SK-N-DZ (cell line): ENCODE results near the gene PRRX1.

Source experiments
- DNase-seq: peaks from one replicate; pipeline ENCODE4 v3.0.0-alpha.2; 2015; ENCODE audit warnings: low spot score

PRRX1 gene

GRCh38 chr1:170691258-170691657, 27.3 kb downstream of the PRRX1 start:
- DNase-seq, result no peak

DNA sequence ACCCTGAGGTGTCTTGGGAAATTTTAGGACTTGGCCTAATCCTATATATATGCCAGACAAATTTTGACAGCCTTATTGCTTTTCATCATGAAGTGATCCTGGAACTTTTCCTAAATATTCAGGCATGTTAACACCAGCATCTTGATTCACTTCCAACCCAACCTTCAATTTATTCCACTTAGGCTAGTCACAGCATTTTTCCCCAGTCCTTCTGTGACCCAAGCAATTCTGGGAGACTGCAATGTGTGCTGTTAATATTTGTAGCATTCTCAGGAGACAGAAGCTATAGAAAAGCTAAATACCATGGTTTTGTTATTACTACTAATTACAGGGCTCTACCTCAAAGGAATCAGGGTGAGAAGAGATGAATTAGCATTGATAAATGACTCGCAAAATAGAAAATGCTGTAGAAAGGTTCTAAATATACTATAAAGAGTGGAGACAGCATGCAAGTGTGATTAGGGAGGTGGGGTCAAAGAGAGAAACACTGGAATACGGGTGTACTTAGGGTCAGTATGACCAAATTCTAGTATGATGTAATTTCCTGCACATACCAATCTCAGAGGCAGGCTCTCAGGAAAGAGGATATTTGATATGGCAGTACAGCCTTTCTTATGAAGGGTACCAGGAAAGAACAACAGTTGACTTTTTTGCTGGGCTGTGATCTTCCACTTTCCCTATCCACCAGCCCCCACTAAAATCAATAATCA, 29.1 kb downstream of the PRRX1 start:
- DNase-seq, result no peak

GRCh38 chr1:170694172-170694926, 30.4 kb downstream of the PRRX1 start:
- DNase-seq, result no peak

GRCh38 chr1:170695955-170696590, 32.1 kb downstream of the PRRX1 start:
- DNase-seq, result no peak

- no peak for DNase-seq
Measured at GRCh38 chr1:170696591-170697290, 32.8 kb downstream of the PRRX1 start.

GRCh38 chr1:170697316-170697715, 33.4 kb downstream of the PRRX1 start:
- DNase-seq, result no peak

DNA sequence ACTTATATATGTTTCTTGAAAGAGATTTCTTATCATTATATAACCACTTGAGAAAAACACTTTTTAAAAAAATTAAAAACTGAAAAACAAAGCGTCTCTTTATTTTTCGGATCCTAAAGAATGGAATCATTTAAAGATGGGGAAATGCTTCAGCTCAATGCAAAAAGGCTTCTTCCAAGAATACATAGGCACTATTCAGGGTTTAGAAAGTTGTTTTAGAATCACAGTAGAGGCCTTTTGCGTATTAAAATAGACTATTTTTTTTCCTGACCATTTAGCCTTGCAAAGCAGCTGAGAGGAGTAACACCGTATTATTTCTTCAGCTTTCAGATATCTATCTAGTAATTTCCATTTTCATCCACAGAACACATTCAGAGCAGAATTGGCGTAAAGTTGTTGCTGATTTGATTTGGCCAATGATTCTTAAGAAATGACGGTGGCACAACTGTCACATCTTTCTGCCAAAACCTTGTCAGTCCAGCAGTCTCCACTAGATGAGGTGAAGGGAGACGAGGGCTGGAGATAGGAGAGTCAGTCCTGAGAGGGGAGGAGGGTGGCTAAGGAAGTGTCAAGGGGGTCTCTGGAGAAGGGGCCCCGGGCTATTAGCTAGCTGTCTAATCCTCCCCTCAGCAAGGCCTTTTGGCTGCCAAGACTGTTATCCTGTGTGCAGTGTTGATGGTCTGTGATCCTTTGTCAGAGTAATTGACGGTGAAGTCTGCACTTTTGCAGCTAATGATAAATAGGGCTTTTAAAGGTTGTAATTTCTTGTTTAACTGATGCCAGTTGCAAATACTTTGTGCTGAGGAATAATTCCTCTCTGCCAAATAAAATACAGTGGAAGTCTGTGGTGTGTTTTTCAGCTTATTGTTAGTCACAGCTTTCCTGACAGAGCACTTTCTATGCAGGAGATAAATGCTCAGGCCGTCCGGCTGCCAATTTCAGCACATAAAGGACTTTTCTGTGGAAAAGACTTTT, 34.7 kb downstream of the PRRX1 start:
- DNase-seq, result no peak

- no peak for DNase-seq
Measured at GRCh38 chr1:170699696-170700095, 35.8 kb downstream of the PRRX1 start.

DNA sequence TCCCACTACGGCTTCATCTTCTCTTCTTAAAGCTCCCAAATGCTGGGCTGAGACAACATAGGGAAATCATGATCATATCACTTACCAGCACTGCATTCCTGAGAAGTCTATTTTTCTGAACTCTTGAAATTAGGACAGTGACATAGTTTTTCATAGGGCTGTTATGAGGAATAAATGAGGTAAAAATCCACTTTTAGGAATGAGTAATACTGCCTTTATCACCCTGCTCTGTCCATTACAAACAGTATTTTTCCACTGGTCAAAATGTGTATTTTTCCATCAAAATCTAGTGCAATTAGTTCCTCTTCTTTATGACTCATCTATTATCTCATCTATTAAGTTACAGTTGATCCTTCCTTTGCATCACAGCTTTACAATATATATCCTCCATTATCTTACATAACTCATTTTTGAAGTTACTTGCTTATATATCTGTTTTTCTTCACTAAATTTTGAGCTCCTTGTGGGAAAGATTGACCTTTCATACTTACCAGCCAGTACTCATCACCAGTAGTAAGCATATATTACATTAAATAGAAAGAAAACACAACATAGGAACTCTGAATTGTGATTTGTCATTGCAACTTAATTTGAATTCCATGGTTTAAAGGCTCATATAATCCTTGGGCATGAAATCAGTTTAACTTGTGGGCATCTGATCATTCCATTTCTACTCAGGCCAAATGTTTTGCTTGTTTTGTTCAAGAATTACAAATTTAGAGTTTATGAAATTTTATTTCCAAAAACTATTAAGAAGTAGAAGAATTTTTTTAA, 37.1 kb downstream of the PRRX1 start:
- no peak for DNase-seq

- no peak for DNase-seq
Measured at GRCh38 chr1:170701962-170702361, 38.0 kb downstream of the PRRX1 start.

DNA sequence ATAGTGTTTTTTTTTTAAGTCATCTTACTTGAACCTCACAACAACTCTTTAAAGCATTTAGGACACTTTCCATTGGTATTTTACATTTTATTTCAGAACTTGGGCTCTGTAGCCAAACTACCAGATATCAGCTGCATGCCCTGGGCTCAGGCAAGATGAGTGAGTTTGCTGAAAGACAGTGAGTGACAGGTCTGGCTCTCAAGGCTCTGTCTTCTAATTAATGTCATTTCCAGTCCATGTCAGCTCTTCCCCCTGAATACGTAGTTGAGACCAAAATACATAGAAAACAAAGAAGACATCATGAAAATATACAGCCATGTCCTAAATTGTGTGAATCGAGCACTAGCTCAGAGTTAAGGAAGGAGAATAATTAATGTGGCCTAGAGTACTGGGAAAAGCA, 39.7 kb downstream of the PRRX1 start:
- no peak for DNase-seq

DNA sequence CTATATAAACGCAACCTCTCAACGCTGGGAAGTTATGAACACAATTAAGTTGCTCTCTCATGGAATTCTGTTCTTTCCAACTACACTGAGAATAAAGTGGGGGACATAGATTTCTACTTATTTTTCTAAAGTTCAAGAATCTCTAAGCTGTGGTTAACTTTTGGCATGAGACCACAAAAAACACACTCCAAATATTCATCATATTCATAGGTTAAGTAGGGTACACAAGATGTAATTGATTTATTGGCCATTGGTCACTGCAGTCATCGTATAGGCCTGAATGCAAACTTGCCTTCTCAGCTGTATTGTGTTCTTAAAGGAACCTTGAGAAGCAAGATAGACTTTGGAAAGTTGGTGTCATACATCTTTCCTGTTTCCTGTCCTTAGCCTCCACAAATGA, 40.3 kb downstream of the PRRX1 start:
- no peak for DNase-seq

DNA sequence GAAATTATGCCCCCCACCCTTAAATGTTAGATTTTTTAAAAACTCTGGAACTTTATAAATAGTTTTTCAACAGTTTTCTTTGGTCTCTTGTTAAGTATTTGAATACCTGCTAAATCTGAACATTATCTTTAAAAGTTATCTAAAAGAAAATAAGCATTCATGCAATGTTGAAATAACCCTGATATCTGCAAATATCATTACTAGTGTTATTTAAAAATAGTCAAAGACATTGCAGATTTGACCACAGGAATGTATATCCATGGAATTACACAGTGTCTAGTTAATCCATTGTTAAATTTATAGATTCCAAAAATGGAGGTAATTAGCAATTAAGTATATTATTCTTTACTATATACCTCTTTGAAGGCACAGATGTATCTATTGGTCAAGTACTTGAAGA, 42.0 kb downstream of the PRRX1 start:
- DNase-seq, result no peak

DNA sequence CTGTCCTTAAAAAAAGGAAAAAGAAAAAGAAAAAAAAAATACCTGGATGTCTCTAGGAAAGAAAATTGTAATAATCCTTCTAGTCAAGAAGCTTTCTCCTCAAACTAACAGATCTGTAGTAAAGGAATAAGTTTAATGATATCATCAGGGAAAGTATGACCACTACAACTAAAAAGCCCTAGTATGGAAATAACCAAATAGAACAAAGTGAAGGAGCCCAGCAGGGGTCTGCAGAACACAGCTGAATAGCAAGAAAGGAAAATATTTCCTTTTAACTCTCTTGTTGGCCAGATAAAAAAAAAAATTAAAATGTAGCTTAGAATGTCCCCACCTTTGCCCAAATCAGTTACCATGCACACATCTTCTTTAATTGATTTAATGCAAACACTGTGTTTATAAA, 43.2 kb downstream of the PRRX1 start:
- no peak for DNase-seq

DNA sequence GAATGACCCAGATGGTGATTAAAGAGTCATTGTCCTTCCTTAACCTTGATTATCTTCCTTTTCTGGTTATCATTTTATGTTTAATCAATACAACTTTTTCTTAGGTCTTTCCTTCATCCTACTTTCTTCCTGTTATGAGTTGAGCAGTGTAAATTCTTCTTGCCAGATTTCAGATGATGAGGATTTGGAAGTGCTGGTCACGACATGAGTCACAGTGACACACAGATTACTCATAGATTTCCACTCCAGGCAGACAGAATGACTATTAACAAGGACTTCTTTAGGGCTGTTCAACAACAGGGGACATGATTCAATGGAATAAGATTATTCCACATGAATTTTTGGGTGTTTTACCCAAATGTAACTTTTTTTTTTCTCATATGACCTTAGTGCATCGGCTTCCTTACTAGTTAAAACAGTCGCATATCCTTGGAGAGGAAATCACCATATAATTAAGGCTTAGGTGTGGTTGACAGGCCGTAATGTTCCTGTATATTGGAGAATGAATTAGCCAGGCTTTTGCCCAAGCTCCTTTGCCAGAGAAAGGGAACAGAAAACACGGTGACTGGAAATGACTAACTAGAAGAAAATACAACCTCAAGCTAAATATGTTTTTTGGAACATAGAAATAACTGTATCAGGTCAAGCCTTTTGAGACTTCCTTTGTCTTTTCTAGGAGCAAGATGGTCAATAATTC, 44.2 kb downstream of the PRRX1 start:
- DNase-seq, result no peak

DNA sequence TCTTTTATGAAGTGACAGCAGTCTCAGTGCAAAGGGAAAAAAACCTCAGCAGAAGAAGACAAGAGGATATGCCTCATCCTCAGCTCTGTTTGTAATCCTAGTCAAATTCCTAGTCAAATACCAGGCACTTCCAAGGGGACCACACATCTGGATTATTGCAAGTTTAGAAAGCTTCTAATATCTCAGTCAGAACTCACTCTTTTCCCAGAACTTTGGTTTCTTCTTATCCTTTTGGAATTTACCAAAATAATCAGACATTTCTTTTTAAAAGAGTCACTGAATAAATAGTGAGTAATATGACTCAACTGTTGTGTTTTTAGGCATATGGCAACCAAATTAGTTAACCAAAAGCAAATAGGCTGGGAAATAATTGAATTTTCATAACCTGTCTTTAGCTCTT, 47.8 kb downstream of the PRRX1 start:
- DNase-seq, result no peak

GRCh38 chr1:170714163-170714562, 50.2 kb downstream of the PRRX1 start:
- DNase-seq, result no peak

DNA sequence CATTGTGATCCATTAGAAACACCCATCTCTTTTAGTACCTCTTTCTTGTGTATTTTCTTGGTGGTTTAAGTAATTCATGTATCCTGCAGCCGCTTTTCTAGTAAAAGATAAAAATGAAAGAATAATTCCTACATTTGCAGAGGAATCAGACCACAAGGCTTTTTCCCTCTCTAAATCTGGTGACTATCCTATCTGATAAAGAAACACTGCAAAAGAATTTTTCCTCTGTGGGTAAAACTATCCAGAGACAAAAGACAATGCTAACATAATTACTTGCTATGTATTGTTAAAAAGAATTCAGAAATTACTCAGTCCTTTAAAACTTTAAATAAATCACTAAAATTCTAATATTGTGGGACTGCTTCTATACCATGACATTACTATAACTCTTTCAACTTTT, 51.0 kb downstream of the PRRX1 start:
- DNase-seq, result no peak

DNA sequence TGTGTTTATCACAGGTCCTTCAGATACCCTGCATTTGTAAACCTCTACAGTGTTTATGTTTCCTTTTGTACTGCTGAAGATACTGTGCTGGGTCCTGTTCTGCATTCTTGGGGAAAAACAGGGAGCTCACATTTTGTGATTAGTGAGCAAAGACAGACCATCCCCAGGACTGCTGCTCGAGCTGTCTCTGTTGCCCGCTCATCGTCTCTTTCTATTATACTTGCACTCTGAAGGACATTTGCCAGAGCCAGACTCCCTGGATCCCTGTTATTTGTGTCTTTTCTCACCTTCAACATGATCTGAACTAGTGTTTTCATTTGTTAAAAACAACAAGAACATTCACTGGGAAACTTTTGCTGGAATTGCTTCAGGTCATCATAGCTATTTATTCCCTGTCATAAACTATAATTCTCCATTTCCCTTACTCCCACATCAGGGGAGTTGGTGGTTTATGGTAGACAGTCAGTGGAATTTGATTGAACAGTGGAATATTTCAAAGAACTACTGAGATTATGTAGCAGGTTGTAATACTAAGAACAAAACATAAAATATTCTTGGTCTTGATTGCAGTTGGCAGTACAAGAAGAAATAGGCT, 53.0 kb downstream of the PRRX1 start:
- DNase-seq, result no peak
